SK-N-SH (cell line): ENCODE results near the gene SNX9.

Experiments used
- CHD2 ChIP-seq: fragments of 150-350 bp; IDR thresholded peaks from 2 replicates; pipeline ENCODE4 v1.6.1; 2018; ENCODE audit warnings: low read length; ENCODE audit not compliant: partially characterized antibody
- ELF1 ChIP-seq: IDR thresholded peaks from 2 replicates; pipeline ENCODE4 v1.4.0; 2012
- NRF1 ChIP-seq: IDR thresholded peaks from 2 replicates; pipeline ENCODE4 v1.6.1; 2012; ENCODE audit warnings: low read depth, mild to moderate bottlenecking, low read length
- RCOR1 ChIP-seq: fragments of 150-350 bp; IDR thresholded peaks from 2 replicates; pipeline ENCODE4 v1.6.1; 2017; ENCODE audit warnings: antibody characterized with exemption, low read length
- TF ChIP-seq, protein P1 (sequence below): IDR thresholded peaks from 2 replicates; pipeline ENCODE4 v1.6.1; 2012; ENCODE audit warnings: mild to moderate bottlenecking, low read depth, low read length, moderate library complexity
- TF ChIP-seq, protein P2 (sequence below): fragments of 200-600 bp; sonication (generic); IDR thresholded peaks from 2 replicates; pipeline ENCODE4 v1.6.1; 2017; ENCODE audit warnings: antibody characterized with exemption, mild to moderate bottlenecking, moderate library complexity

DNA sequence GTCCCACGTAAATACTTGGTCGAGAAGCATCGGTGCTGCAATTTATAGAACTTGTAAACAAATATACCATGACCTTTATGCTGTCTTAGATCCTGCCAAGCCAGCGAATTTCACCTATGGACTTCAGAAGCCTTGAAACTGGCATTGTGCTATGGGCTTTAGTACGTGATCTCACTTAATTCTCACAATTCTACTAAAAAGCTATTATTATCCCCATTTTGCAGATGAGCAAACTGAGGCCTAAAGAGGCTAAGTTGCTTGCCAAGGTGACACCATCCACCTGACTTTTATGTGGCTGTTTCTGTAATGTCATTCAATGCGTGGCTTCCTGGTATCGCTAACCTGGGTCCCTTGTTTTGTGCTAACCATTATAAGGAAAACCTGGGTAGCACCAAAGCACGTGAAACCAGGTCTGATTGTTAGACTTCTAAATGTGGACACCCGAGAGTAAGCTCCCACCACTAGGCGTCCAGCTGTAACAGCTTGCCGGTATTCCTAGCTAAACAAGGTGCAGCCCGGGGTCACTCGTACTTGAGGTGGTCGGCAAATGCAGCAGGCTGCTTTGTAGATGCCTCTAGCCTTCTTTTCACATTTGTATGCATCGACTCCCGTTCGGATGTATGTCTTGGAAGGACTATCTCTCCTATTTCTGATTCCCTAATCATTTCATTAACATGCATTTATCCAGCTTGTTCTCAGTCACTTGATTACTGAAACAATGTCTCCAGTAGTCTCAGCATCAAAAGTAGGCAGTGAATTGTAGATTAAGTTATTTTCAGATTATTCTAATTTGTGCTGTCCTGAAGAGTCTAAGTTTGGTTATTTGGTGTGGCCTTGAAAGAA, 159.7 kb downstream of the SNX9 start:
- TF ChIP-seq NRF1 = no peak
- TF ChIP-seq CHD2 = no peak
- TF ChIP-seq, protein P1, sequence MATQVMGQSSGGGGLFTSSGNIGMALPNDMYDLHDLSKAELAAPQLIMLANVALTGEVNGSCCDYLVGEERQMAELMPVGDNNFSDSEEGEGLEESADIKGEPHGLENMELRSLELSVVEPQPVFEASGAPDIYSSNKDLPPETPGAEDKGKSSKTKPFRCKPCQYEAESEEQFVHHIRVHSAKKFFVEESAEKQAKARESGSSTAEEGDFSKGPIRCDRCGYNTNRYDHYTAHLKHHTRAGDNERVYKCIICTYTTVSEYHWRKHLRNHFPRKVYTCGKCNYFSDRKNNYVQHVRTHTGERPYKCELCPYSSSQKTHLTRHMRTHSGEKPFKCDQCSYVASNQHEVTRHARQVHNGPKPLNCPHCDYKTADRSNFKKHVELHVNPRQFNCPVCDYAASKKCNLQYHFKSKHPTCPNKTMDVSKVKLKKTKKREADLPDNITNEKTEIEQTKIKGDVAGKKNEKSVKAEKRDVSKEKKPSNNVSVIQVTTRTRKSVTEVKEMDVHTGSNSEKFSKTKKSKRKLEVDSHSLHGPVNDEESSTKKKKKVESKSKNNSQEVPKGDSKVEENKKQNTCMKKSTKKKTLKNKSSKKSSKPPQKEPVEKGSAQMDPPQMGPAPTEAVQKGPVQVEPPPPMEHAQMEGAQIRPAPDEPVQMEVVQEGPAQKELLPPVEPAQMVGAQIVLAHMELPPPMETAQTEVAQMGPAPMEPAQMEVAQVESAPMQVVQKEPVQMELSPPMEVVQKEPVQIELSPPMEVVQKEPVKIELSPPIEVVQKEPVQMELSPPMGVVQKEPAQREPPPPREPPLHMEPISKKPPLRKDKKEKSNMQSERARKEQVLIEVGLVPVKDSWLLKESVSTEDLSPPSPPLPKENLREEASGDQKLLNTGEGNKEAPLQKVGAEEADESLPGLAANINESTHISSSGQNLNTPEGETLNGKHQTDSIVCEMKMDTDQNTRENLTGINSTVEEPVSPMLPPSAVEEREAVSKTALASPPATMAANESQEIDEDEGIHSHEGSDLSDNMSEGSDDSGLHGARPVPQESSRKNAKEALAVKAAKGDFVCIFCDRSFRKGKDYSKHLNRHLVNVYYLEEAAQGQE = no peak
- TF ChIP-seq, protein P2, sequence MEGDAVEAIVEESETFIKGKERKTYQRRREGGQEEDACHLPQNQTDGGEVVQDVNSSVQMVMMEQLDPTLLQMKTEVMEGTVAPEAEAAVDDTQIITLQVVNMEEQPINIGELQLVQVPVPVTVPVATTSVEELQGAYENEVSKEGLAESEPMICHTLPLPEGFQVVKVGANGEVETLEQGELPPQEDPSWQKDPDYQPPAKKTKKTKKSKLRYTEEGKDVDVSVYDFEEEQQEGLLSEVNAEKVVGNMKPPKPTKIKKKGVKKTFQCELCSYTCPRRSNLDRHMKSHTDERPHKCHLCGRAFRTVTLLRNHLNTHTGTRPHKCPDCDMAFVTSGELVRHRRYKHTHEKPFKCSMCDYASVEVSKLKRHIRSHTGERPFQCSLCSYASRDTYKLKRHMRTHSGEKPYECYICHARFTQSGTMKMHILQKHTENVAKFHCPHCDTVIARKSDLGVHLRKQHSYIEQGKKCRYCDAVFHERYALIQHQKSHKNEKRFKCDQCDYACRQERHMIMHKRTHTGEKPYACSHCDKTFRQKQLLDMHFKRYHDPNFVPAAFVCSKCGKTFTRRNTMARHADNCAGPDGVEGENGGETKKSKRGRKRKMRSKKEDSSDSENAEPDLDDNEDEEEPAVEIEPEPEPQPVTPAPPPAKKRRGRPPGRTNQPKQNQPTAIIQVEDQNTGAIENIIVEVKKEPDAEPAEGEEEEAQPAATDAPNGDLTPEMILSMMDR = peak; percentile 59
- TF ChIP-seq RCOR1 = no peak
- no peak for TF ChIP-seq ELF1
